ENCODE measurements around the gene ZSCAN9. TPM values are rescaled to one million over a fixed set of nuclear protein-coding genes. Genes with fewer than 3 reads are reported as not detected.

Gene ZSCAN9
- total RNA-seq, 1 donor from 2014 or later = 3.7 TPM

GRCh38 chr6:28240471-28240870 is 15.4 kb downstream of the ZSCAN9 start:
- H3K27me3 ChIP-seq = no peaks in the 10 kb centered on the region

DNA sequence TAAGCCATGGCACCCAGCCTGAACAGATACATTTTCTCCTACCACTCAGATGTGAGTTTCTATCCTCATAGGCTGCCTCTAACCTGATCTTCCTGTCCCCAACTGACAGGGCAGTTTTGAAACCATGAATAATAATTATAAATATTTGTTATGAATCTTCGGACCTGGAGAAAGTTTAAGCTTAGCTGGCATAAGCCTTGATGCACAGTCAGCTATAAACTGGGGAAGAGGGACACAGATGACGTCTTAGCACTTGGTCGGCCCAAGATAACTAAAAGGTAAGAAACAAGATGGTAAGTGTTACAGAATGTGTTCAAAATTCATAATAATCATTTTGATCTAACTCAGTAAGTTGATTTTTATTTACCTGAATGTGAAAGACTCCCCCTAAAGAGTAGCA is 18.9 kb downstream of the ZSCAN9 start:
- H3K36me3 ChIP-seq = peaks cover 36 to 45% of the 10 kb centered on the region in 2 donors
- no peaks in the 10 kb centered on the region for H3K9me3 ChIP-seq
- H3K4me1 ChIP-seq = no peaks in the 10 kb centered on the region
- intact Hi-C loops (cut with DNase I) = no loop called here
- no peak overlapping the region for H3K4me3 ChIP-seq
- no peaks in the 10 kb centered on the region for H3K27me3 ChIP-seq
- TF ChIP-seq, protein P1, sequence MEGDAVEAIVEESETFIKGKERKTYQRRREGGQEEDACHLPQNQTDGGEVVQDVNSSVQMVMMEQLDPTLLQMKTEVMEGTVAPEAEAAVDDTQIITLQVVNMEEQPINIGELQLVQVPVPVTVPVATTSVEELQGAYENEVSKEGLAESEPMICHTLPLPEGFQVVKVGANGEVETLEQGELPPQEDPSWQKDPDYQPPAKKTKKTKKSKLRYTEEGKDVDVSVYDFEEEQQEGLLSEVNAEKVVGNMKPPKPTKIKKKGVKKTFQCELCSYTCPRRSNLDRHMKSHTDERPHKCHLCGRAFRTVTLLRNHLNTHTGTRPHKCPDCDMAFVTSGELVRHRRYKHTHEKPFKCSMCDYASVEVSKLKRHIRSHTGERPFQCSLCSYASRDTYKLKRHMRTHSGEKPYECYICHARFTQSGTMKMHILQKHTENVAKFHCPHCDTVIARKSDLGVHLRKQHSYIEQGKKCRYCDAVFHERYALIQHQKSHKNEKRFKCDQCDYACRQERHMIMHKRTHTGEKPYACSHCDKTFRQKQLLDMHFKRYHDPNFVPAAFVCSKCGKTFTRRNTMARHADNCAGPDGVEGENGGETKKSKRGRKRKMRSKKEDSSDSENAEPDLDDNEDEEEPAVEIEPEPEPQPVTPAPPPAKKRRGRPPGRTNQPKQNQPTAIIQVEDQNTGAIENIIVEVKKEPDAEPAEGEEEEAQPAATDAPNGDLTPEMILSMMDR (IDR thresholded peaks at IDR 0.05) = no peak
- no peak overlapping the region for H3K27ac ChIP-seq
- DNase-seq (ENCODE audit: low spot score in 2 of 2) = no peak

More at GRCh38 chr6:28240471-28240870, 15.4 kb downstream of the ZSCAN9 start:
- H3K4me3 ChIP-seq = no peak overlapping the region
- DNase-seq (ENCODE audit: low spot score in 2 of 2) = no peak
- no peak overlapping the region for H3K27ac ChIP-seq
- peaks cover 14 to 16% of the 10 kb centered on the region in 2 donors for H3K36me3 ChIP-seq
- TF ChIP-seq, protein P1 (IDR thresholded peaks at IDR 0.05) = no peak
- intact Hi-C loops (cut with DNase I) = no loop called here
- H3K9me3 ChIP-seq = no peaks in the 10 kb centered on the region
- no peaks in the 10 kb centered on the region for H3K4me1 ChIP-seq

- Histone ChIP-seq H3K36me3 (peaks cover 36 to 45% of the 10 kb centered on the region in 2 donors), H3K27me3 (no peaks in the 10 kb centered on the region), H3K4me3 (no peak overlapping the region), H3K4me1 (no peaks in the 10 kb centered on the region), H3K27ac (no peak overlapping the region), H3K9me3 (no peaks in the 10 kb centered on the region)
- DNase-seq (ENCODE audit: low spot score in 2 of 2) = no peak
- intact Hi-C loops (cut with DNase I) = no loop called here
- TF ChIP-seq, protein P1 (IDR thresholded peaks at IDR 0.05) = no peak
These were observed 20.3 kb downstream of the ZSCAN9 start for GRCh38 chr6:28245206-28245941.

GRCh38 chr6:28248916-28249315 is 23.8 kb downstream of the ZSCAN9 start:
- Histone ChIP-seq H3K27ac (no peak overlapping the region), H3K27me3 (no peaks in the 10 kb centered on the region), H3K4me3 (no peak overlapping the region), H3K4me1 (peaks cover 3 to 13% of the 10 kb centered on the region in 2 donors), H3K9me3 (no peaks in the 10 kb centered on the region), H3K36me3 (peaks cover 34 to 43% of the 10 kb centered on the region in 2 donors)
- TF ChIP-seq, protein P1 (IDR thresholded peaks at IDR 0.05) = no peak
- intact Hi-C loops (cut with DNase I) = no loop called here
- no peak for DNase-seq (ENCODE audit: low spot score in 2 of 2)

- Histone ChIP-seq H3K9me3 (no peaks in the 10 kb centered on the region), H3K4me1 (peaks cover 3 to 13% of the 10 kb centered on the region in 2 donors), H3K36me3 (peaks cover 19 to 26% of the 10 kb centered on the region in 2 donors), H3K4me3 (peak overlapping the region; percentile 72 to 73), H3K27me3 (no peaks in the 10 kb centered on the region), H3K27ac (no peak overlapping the region)
- no peak for DNase-seq (ENCODE audit: low spot score in 2 of 2)
- intact Hi-C loops (cut with DNase I) = no loop called here
- TF ChIP-seq, protein P1 (IDR thresholded peaks at IDR 0.05) = no peak
These were observed 25.7 kb downstream of the ZSCAN9 start for GRCh38 chr6:28250747-28251146.
